Nucleus accumbens (tissue), 56 donors: Measurements from ENCODE around the gene CSKMT.
A peak's percentile ranks its signal among the peaks of the same experiment; 100 is the strongest.

Experiments used
- DNase-seq, 56 donors: peaks; one replicate each; lab custom pipeline; 2025; lab: John Stamatoyannopoulos, UW

The CSKMT gene

GRCh38 chr11:62712861-62713260, 47.7 kb downstream of the CSKMT start:
- no peak for DNase-seq

GRCh38 chr11:62713343-62713742, 48.2 kb downstream of the CSKMT start:
- DNase-seq = no peak

- DNase-seq = no peak
These were observed 50.3 kb downstream of the CSKMT start for GRCh38 chr11:62715150-62716130.

- DNase-seq = no peak
These were observed 51.1 kb downstream of the CSKMT start for GRCh38 chr11:62716206-62716605.

- DNase-seq = peak in 7 of 56 donors; percentile 1 to 20 (median 7)
These were observed 51.7 kb downstream of the CSKMT start for GRCh38 chr11:62716816-62717215.
